Loucy (cell line): ENCODE data around the gene FLT3.

Experiments used
- CTCF ChIP-seq: fragments of 200-600 bp; sonication (generic); conservative IDR thresholded peaks from 2 replicates; pipeline ENCODE4 v1.5.1; 2014; ENCODE audit warnings: mild to moderate bottlenecking, antibody characterized with exemption, low read length
- EZH2phosphoT487 ChIP-seq: fragments of 200-600 bp; IDR thresholded peaks from 2 replicates; pipeline ENCODE4 v1.6.1; 2018; ENCODE audit warnings: antibody characterized with exemption, mild to moderate bottlenecking, moderate library complexity, borderline replicate concordance

GRCh38 chr13:28048768-28049167 lies 51.6 kb downstream of the FLT3 start:
- TF ChIP-seq EZH2phosphoT487 (no peak), CTCF (no peak)
